Measurements from ENCODE around the gene KLHDC7B. TPM values are rescaled to one million over a fixed set of nuclear protein-coding genes. Genes with fewer than 3 reads are reported as not detected.
A peak's percentile ranks its signal among the peaks of the same experiment; 100 is the strongest.

KLHDC7B gene
- total and polyA plus RNA-seq, 2 of the 13 experiments (the other 11 are each of a cell fraction or from before 2014, with no cell fraction given), result 0.11 TPM; not detected in 1

DNA sequence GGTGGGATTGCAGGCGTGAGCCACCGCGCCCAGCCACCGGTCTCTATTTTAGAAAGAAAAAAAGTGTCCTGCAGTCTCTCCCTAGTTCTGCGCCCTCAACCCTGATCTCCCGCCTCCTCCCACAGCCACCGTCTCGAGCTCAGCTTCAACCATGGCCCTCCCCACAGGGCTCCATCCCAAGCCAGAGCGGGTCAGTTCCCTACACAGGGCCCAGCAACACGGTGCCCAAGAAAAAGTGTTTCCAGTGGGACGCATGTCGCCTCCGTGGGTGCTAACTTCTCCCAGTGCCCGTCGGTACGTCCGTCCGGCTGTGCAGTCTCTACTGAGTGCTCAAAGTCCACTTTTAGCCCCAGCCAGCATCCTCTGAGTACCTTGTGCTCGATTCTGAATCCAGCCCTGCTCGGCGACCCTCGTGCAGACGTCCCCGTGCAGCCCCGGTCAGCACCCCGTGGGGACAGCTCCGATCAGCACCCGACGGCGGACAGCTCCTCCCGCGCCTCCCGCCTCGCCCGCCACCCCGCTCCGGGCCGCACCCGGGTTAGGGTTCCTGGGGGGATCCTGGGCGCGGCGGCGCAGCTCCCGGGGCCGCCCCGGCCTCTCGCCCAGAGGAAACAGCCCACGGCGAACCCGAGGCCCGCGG, 54.2 kb downstream of the KLHDC7B start (continued):
- TF ChIP-seq ZSCAN20 (CRISPR knock-in tag; IDR thresholded peaks at IDR 0.05; ENCODE audit: borderline replicate concordance), result peak; percentile 99
- TF ChIP-seq SOX13 (IDR thresholded peaks at IDR 0.05), result no peak
- TF ChIP-seq SOX13 (CRISPR knock-in tag; conservative IDR thresholded peaks at IDR 0.05 in 1 of 2, IDR thresholded peaks at IDR 0.05 in 1 of 2), result peak in 1 of 2 experiments; percentile 81; a peak in 2 of 4 replicates
- TF ChIP-seq ZFAT (CRISPR knock-in tag; conservative IDR thresholded peaks at IDR 0.05), result peak; percentile 95
- TF ChIP-seq ZNF543 (CRISPR knock-in tag; IDR thresholded peaks at IDR 0.05), result peak; percentile 93
- peak; percentile 99; the same call in 1 of the 2 replicates for TF ChIP-seq ZNF790 (CRISPR knock-in tag; IDR thresholded peaks at IDR 0.05; ENCODE audit: borderline replicate concordance)
- peak; percentile 98 for TF ChIP-seq ZSCAN21 (CRISPR knock-in tag; IDR thresholded peaks at IDR 0.05; ENCODE audit: borderline replicate concordance)
- TF ChIP-seq, protein P1, sequence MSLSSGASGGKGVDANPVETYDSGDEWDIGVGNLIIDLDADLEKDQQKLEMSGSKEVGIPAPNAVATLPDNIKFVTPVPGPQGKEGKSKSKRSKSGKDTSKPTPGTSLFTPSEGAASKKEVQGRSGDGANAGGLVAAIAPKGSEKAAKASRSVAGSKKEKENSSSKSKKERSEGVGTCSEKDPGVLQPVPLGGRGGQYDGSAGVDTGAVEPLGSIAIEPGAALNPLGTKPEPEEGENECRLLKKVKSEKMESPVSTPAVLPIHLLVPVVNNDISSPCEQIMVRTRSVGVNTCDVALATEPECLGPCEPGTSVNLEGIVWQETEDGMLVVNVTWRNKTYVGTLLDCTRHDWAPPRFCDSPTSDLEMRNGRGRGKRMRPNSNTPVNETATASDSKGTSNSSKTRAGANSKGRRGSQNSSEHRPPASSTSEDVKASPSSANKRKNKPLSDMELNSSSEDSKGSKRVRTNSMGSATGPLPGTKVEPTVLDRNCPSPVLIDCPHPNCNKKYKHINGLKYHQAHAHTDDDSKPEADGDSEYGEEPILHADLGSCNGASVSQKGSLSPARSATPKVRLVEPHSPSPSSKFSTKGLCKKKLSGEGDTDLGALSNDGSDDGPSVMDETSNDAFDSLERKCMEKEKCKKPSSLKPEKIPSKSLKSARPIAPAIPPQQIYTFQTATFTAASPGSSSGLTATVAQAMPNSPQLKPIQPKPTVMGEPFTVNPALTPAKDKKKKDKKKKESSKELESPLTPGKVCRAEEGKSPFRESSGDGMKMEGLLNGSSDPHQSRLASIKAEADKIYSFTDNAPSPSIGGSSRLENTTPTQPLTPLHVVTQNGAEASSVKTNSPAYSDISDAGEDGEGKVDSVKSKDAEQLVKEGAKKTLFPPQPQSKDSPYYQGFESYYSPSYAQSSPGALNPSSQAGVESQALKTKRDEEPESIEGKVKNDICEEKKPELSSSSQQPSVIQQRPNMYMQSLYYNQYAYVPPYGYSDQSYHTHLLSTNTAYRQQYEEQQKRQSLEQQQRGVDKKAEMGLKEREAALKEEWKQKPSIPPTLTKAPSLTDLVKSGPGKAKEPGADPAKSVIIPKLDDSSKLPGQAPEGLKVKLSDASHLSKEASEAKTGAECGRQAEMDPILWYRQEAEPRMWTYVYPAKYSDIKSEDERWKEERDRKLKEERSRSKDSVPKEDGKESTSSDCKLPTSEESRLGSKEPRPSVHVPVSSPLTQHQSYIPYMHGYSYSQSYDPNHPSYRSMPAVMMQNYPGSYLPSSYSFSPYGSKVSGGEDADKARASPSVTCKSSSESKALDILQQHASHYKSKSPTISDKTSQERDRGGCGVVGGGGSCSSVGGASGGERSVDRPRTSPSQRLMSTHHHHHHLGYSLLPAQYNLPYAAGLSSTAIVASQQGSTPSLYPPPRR (CRISPR knock-in tag; IDR thresholded peaks at IDR 0.05; ENCODE audit: borderline replicate concordance), result peak; percentile 69; the same call in 1 of the 2 replicates
- TF ChIP-seq REL (CRISPR knock-in tag; conservative IDR thresholded peaks at IDR 0.05), result peak; percentile 99
- TF ChIP-seq KAT7 (CRISPR knock-in tag; IDR thresholded peaks at IDR 0.05; ENCODE audit: borderline replicate concordance), result peak; percentile 85; the same call in 1 of the 2 replicates
- peak; percentile 90 for TF ChIP-seq JUNB (CRISPR knock-in tag; IDR thresholded peaks at IDR 0.05; ENCODE audit: borderline replicate concordance)
- no peak for TF ChIP-seq U2AF2 (IDR thresholded peaks at IDR 0.05; ENCODE audit: low read depth, low read length)
- no peak for TF ChIP-seq NFE2L2 (IDR thresholded peaks at IDR 0.05; ENCODE audit: low read length)
- peak; percentile 99 for TF ChIP-seq KLF11 (CRISPR knock-in tag; IDR thresholded peaks at IDR 0.05)
- TF ChIP-seq, protein P2, sequence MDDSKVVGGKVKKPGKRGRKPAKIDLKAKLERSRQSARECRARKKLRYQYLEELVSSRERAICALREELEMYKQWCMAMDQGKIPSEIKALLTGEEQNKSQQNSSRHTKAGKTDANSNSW (CRISPR knock-in tag; IDR thresholded peaks at IDR 0.05; ENCODE audit: borderline replicate concordance), result peak; percentile 98
- no peak for TF ChIP-seq AGO2 (optimal IDR thresholded peaks at IDR 0.05; ENCODE audit: low read depth, low read length)
- peak; percentile 98 for TF ChIP-seq ZNF546 (CRISPR knock-in tag; conservative IDR thresholded peaks at IDR 0.05)
- peak; percentile 99 for TF ChIP-seq ATF7-NPFF (CRISPR knock-in tag; IDR thresholded peaks at IDR 0.05; ENCODE audit: low read depth)
- TF ChIP-seq ETV6 (CRISPR knock-in tag; conservative IDR thresholded peaks at IDR 0.05), result peak; percentile 99
- no peak for TF ChIP-seq SRF (IDR thresholded peaks at IDR 0.05; ENCODE audit: low read depth, low read length)
- TF ChIP-seq, protein P3, sequence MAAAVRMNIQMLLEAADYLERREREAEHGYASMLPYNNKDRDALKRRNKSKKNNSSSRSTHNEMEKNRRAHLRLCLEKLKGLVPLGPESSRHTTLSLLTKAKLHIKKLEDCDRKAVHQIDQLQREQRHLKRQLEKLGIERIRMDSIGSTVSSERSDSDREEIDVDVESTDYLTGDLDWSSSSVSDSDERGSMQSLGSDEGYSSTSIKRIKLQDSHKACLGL (CRISPR knock-in tag; IDR thresholded peaks at IDR 0.05), result peak; percentile 99
- peak; percentile 99 for TF ChIP-seq ARNT2 (CRISPR knock-in tag; IDR thresholded peaks at IDR 0.05; ENCODE audit: low read depth)
- peak; percentile 79 for TF ChIP-seq ZKSCAN5 (CRISPR knock-in tag; IDR thresholded peaks at IDR 0.05)
- TF ChIP-seq JDP2 (CRISPR knock-in tag; IDR thresholded peaks at IDR 0.05; ENCODE audit: borderline replicate concordance), result peak; percentile 97; the same call in 1 of the 2 replicates
- peak; percentile 100 for TF ChIP-seq ZNF232 (CRISPR knock-in tag; IDR thresholded peaks at IDR 0.05; ENCODE audit: borderline replicate concordance)
